ENCODE data around the gene MYL6. TPM values are rescaled to one million over a fixed set of nuclear protein-coding genes. Genes with fewer than 3 reads are reported as not detected.
A peak's percentile ranks its signal among the peaks of the same experiment; 100 is the strongest.

Gene MYL6
- polyA plus RNA-seq, 1 experiment = 5,667 TPM

GRCh38 chr12:56160894-56161689 is 2.9 kb downstream of the MYL6 start:
- no peak for DNase-seq (ENCODE audit: low read depth)
- Histone ChIP-seq H3K36me3 (ENCODE audit: control insufficient read depth, insufficient read depth, low read length) (peaks cover 30% of the 10 kb centered on the region), H3K27me3 (ENCODE audit: control insufficient read depth, insufficient read depth, low read length) (no peaks in the 10 kb centered on the region), H3K4me3 (ENCODE audit: low read depth, low read length) (peak overlapping the region; percentile 64)
- TF ChIP-seq CTCF (IDR thresholded peaks at IDR 0.05; ENCODE audit: insufficient read depth, low read depth, low read length) = no peak
- ChIA-PET POLR2A (no interaction called here), CTCF (interaction anchor here (1.1 to 8.7 kb wide), 4 partner anchors 13 to 42 kb away, joined by 3 to 56 read pairs (median 28); partner anchors contain the start of genes SMARCC2 and ZC3H10)

GRCh38 chr12:56161690-56162351 is 3.7 kb downstream of the MYL6 start:
- POLR2A ChIA-PET = no interaction called here

GRCh38 chr12:56162468-56163290 is 4.5 kb downstream of the MYL6 start:
- no peak for TF ChIP-seq CTCF (IDR thresholded peaks at IDR 0.05; ENCODE audit: insufficient read depth, low read depth, low read length)
- POLR2A ChIA-PET = interaction anchor here (0.7 to 1.0 kb wide), 5 partner anchors 17 to 59 kb away, joined by 3 to 6 read pairs (median 3); partner anchors contain the start of genes ESYT1 and RNF41
- Histone ChIP-seq H3K4me3 (ENCODE audit: low read depth, low read length) (no peak overlapping the region), H3K27me3 (ENCODE audit: control insufficient read depth, insufficient read depth, low read length) (no peaks in the 10 kb centered on the region), H3K36me3 (ENCODE audit: control insufficient read depth, insufficient read depth, low read length) (peaks cover 31% of the 10 kb centered on the region)
- DNase-seq (ENCODE audit: low read depth) = no peak
- CTCF ChIA-PET = interaction anchor here (1.2 to 8.7 kb wide), 4 partner anchors 11 to 95 kb away, joined by 5 to 56 read pairs (median 30); partner anchors contain the start of genes ANKRD52, MYL6B, SMARCC2 and ZC3H10

More at GRCh38 chr12:56161690-56162351, 3.7 kb downstream of the MYL6 start:
- no peak for DNase-seq (ENCODE audit: low read depth)
- TF ChIP-seq CTCF (IDR thresholded peaks at IDR 0.05; ENCODE audit: insufficient read depth, low read depth, low read length) = no peak
- Histone ChIP-seq H3K4me3 (ENCODE audit: low read depth, low read length) (no peak overlapping the region), H3K36me3 (ENCODE audit: control insufficient read depth, insufficient read depth, low read length) (peaks cover 30% of the 10 kb centered on the region), H3K27me3 (ENCODE audit: control insufficient read depth, insufficient read depth, low read length) (no peaks in the 10 kb centered on the region)
- CTCF ChIA-PET = interaction anchor here (1.1 to 8.7 kb wide), 6 partner anchors 11 to 96 kb away, joined by 3 to 56 read pairs (median 7); partner anchors contain the start of genes ANKRD52, MYL6B, SMARCC2 and ZC3H10

- ChIA-PET POLR2A (interaction anchor here (0.7 to 1.0 kb wide), 3 partner anchors 16 to 44 kb away, joined by 3 to 6 read pairs (median 3); partner anchors contain the start of gene ESYT1), CTCF (interaction anchor here (2.0 to 8.7 kb wide), 4 partner anchors 13 to 44 kb away, joined by 5 to 56 read pairs (median 30); partner anchors contain the start of genes MYL6B, SMARCC2 and ZC3H10)
- no peak overlapping the region for H3K4me3 ChIP-seq (ENCODE audit: low read depth, low read length)
- H3K27me3 ChIP-seq (ENCODE audit: control insufficient read depth, insufficient read depth, low read length) = no peaks in the 10 kb centered on the region
- DNase-seq (ENCODE audit: low read depth) = no peak
- no peak for TF ChIP-seq CTCF (IDR thresholded peaks at IDR 0.05; ENCODE audit: insufficient read depth, low read depth, low read length)
- peaks cover 37% of the 10 kb centered on the region for H3K36me3 ChIP-seq (ENCODE audit: control insufficient read depth, insufficient read depth, low read length)
Observed at GRCh38 chr12:56163533-56164344, 5.6 kb downstream of the MYL6 start.

Data from BJ (cell line).